Inflammatory macrophage (primary cell): ENCODE data around the gene ZSCAN18.
A peak's percentile ranks its signal among the peaks of the same experiment; 100 is the strongest.

ENCODE experiments used
- DNase-seq, 2 donors: peaks; one replicate each; pipeline ENCODE4 v3.0.0-alpha.2; 2020 to 2022

ZSCAN18 gene

DNA sequence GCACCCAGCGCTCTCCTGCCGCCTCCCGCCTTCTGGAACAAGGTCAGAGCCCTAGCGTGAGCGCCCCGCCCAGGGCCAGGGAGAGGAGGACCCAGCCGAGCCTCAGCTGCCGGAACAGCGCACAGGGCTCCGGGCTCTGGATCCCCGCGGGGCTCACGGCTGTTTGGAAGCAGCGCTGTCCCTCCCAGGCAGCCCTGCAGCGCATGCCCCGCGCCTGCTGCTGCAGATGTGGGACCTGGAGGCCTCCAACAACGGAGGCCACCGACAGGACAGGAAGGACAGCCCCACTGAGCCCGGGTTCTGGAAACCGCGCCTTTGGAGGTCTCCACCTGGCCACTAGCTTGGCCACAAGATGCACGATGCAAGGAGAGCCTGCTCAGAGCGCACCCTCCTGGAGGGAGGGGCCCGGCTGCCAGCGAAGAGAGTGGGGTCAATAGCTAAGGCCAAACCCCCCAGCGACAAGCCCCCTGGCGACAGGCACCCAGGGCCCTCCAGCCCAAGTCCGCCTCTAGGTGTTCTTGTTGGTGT is 12.6 kb downstream of the ZSCAN18 start:
- DNase-seq = no peak

DNA sequence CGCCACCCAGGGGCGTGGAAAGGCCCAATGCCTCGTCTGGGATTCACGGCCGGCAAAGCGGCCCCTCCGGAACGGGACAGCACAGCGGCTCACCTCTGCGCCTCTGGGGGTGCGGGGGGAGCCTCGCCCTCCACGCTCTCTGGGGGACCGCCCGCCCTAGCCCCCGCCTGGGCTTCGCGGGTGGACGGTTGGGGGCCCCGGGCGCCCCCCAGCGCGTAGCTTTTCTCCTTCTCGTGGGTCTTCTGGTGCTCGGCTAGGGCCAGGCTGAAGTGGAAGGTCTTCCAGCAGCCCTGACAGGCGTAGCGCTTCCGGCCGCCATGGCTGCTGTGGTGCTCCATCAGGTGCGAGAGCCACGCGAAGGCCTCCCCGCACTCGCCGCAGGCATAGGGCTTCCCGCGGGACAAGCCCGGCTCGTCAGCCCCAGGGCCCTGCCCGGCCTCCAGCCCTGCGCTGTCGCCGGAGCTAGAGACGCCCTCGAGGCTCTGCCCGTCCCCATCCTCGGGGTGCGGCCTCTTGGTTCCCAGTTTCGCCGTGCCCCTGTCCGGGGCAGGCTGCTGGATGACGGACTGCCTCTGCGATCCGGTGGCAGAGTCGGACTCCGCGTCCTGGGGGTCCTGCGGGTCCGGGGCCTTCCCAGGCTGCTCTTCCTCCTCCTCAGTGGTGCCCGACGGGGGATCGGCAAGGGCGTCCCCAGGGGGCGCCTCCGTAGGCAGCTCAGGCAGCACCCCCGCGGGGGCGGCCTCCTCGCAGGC is 13.3 kb downstream of the ZSCAN18 start:
- no peak for DNase-seq

DNA sequence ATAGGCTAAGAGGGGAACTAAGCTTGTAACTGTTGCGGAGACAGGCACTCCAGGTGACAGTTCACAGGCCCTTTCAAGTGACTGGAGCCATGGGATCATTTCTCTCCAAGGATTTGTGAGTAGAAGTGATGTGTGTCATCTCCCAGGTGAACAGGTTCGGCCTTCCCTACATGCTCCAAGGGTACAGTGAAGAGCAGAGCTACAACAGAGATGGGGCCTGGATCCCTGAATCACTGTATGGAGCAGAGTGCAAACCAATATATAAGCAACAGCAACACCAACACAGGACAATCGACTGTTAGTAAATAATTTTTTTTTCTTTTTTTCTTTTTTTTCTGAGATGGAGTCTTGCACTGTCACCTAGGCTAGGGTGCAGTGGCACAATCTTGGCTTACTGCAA is 15.0 kb downstream of the ZSCAN18 start:
- DNase-seq = no peak

- no peak for DNase-seq
Observed at GRCh38 chr19:58079792-58080191, 18.2 kb downstream of the ZSCAN18 start.

- DNase-seq = no peak
Observed at GRCh38 chr19:58067240-58067912, 30.7 kb downstream of the ZSCAN18 start.

- no peak for DNase-seq
Observed at GRCh38 chr19:58063712-58064111, 34.3 kb downstream of the ZSCAN18 start.

DNA sequence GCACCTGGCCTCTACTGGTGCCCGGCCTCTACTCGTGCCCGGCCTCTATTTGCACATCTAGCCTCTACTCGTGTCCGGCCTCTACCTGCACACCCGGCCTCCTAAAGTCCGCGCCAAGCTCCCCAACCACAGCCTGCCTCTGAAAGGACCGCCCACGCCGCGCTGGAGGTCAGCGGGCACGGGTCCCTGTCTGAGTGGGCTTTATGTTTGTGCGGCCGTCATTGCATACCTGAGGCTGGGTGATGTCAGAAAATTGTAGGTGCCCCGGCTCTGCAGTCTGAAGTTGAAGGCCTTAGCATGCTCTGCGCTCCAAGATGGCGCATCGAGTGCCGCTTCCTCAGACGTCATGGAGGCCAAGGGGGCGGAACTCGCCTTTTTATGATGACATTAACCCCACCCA is 37.8 kb downstream of the ZSCAN18 start:
- DNase-seq = no peak

DNA sequence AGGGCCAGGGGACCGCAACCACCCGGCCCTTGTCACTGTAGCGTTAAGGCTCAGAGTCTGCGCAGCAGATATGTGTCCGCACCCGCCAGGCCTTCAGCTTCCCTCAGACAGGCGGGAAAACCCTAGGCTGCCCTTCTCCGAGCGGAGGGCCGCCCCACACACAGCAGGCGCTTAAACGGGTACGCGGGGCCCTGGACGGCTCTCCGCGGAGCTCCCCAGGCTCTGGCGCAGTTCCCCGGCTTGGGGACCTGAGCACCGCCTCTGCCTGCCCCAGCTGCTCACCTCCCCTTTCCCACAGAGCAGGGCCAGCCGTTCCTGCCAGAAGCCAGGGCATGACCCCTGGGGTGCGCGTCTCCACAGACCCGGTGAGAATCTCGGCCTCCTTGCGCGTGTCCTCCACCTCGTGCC is 38.4 kb downstream of the ZSCAN18 start:
- no peak for DNase-seq

DNA sequence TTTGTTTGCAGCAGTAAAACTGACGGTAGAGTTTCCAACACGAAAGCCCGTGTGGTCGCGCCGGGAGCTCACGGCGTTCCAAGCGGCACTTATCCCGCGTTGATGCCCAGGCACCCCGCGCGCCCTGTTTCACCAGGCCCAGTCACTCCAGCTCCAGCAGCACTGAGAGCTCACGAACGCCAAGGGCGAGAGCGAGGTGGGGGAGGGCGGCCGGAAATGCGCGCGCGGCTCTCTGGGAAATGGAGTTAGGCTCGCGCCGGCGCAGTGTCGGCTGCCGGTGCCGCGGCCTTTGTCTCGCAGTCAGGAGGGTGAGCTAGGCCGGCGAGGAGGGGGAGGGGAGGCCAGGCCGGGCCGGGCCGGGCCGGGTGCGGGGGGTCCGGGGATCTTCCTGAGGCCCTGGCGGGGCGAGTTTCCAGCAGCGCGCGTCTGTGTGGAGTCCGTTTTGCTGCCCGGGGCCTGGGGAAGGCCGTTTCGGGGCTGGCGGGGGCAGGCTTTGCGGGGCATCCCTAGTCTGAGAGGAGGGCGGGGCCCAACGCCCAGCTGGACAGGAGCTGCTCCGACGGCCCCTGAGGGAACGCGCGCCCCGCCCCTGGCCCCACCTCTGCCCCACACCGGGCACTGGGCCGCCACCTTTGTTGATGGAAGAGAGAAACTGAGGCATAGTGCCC is 38.9 kb downstream of the ZSCAN18 start, which contains the start of gene ZNF135:
Gene ZNF135, plus strand, starts transcription at position 280 of the 668 bp plus-strand sequence. CDS start 721 bp downstream, outside the sequence.
- peak; percentile 48 to 64 for DNase-seq

GRCh38 chr19:58058467-58058866 is 39.6 kb downstream of the ZSCAN18 start:
- DNase-seq = no peak

GRCh38 chr19:58056861-58057260 is 41.2 kb downstream of the ZSCAN18 start:
- DNase-seq = no peak

DNA sequence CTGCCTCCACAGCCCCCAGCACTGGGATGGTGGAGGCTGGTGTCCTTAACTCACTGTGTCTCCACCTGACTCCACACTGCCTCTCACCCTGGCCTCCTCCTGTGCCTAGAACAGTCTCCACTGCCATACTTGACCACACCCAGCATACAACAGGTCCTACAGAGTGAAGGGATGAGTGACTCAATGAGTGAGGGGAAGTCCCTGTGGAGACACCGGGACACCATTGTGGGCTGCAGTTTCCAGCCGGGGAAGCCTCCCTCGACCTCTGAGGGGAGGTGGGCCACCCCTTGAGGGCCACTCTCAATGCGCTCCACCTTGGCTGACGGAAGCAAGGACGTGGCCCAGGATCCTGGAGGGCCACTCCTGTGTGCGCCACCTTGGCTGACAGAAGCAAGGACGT is 41.8 kb downstream of the ZSCAN18 start:
- no peak for DNase-seq

DNA sequence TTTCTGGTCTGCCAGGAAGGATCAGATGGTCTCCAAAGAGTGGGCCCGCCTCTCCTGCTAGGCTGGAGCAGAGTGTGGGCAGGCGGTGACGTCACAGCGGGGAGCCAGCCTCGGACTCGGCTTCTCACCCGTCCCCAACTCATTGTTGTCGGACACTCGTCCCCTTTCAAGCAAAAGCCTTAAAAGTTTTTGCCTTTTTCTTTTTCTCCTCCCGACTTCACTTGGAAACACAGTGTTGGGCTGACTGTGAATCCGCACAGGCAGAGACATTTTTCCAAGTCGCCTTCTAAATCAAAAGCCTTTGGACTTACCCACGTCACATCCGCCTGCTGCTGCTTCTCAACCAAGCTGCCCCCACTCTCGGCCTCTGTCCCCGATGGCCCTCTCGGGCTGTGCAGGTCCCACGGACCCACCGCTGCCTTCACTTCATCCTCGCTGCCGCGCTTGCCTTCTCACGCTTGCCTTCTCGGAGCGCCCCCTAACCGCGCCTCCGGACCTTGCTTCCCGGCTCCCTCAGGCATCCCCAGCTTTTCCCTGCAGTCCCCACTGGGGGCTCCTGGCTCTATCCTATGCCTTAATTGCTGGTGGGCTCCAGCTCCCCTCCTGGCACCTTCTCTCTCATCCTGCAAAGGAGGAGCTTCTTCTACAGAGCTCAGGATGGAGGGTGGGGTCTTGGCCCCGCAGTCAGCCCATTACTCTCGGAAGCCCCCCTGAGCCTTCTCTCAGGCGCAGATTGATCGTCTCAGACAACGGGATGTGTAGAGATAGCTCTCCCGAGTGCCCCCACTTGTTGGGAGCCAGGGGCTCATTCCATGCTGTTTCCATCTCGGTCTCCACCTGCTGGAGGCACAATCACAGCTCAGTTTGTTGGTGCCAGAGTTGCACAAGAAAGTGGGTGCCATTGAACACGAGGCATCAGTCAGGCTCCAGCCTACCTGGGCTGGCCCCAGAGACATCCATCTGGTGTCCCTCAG is 42.8 kb downstream of the ZSCAN18 start:
- DNase-seq = no peak

GRCh38 chr19:58053480-58054156 is 44.4 kb downstream of the ZSCAN18 start:
- no peak for DNase-seq

GRCh38 chr19:58052256-58052655 is 45.8 kb downstream of the ZSCAN18 start:
- DNase-seq = no peak

DNA sequence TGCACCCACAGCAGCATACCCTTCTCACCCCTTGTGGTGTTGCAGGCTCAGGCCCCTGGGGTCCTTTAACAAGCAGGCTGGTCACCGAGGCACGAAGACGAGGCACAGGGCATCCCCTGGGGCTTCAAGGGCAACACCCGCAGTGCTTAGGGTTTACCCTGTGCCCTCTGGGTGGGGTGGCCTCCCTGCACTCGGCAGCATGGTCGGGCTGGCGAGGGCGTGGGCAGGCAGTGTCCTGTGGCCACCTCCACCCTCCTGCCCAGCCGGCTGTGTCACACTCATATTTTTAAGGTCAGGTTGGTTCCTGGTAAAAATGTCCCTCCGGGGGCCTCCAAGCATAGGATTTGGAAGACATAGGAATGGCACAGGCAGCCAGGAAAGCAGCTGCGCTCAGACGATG is 50.4 kb downstream of the ZSCAN18 start:
- DNase-seq = no peak

DNA sequence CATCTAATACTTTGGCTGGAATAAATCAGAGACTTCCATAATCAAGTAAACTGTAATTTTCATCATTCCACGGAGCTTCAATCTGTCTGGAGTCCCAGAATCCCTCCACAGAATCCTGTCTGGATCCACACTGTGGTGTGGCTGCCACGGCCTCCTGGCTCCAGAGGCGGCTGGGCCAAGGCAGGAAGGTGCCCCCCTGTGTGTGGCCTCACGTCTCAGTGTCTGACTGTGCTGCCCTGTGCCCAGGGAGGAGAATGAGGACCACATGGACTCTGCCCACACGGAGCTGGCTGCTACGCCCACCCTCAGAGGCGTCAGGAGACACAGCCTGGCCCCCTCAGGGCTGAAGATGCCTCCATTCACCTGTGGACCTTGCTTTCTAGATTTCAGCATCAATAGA is 51.2 kb downstream of the ZSCAN18 start:
- no peak for DNase-seq

- DNase-seq = no peak
Observed at GRCh38 chr19:58045411-58046050, 52.5 kb downstream of the ZSCAN18 start.

GRCh38 chr19:58044886-58045285 is 53.1 kb downstream of the ZSCAN18 start:
- DNase-seq = no peak

- no peak for DNase-seq
Observed at GRCh38 chr19:58044391-58044790, 53.6 kb downstream of the ZSCAN18 start.
